Measurements from ENCODE around the gene EPOP. TPM values are rescaled to one million over a fixed set of nuclear protein-coding genes. Genes with fewer than 3 reads are reported as not detected.

The EPOP gene
- total and polyA plus RNA-seq, 4 donors: 0.32 to 1.9 (median 1.1) TPM

GRCh38 chr17:38685491-38685890 is 10.7 kb upstream of the EPOP start:
- 72% methylated on average over 12 of the region's 12 CpGs for WGBS
- DNase-seq (ENCODE audit: low spot score): no peak
- no peak overlapping the region for H3K9ac ChIP-seq (ENCODE audit: low read depth in 1 of 2, low read length in 2 of 2)
- no peaks in the 10 kb centered on the region for H3K9me3 ChIP-seq (ENCODE audit: control insufficient read depth in 4 of 4, low read length in 3 of 4)
- no peaks in the 10 kb centered on the region for H3K27me3 ChIP-seq (ENCODE audit: control insufficient read depth in 4 of 4, insufficient read depth in 4 of 4, low read length in 3 of 4)
- no peaks in the 10 kb centered on the region for H3K4me1 ChIP-seq (ENCODE audit: control insufficient read depth in 4 of 4, insufficient read depth in 4 of 4, low read length in 3 of 4)
- TF ChIP-seq EGR1 (IDR thresholded peaks at IDR 0.05; ENCODE audit: low read depth in 2 of 2) (no peak), RXRA (IDR thresholded peaks at IDR 0.05) (no peak), HNF4G (IDR thresholded peaks at IDR 0.05) (no peak), CTCF (IDR thresholded peaks at IDR 0.05; ENCODE audit: low read depth, low read length, missing input control) (no peak), RAD21 (IDR thresholded peaks at IDR 0.05) (no peak)
- TF ChIP-seq, protein P1, sequence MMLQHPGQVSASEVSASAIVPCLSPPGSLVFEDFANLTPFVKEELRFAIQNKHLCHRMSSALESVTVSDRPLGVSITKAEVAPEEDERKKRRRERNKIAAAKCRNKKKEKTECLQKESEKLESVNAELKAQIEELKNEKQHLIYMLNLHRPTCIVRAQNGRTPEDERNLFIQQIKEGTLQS (IDR thresholded peaks at IDR 0.05): no peak
- no peak overlapping the region for H3K27ac ChIP-seq (ENCODE audit: low read depth in 1 of 2, low read length in 2 of 2)
- H3K36me3 ChIP-seq (ENCODE audit: control insufficient read depth in 4 of 4, insufficient read depth in 3 of 4, low read depth in 1 of 4, low read length in 3 of 4): no peaks in the 10 kb centered on the region
- H3K4me3 ChIP-seq (ENCODE audit: low read depth in 1 of 3, low read length in 3 of 3): no peak overlapping the region

DNA sequence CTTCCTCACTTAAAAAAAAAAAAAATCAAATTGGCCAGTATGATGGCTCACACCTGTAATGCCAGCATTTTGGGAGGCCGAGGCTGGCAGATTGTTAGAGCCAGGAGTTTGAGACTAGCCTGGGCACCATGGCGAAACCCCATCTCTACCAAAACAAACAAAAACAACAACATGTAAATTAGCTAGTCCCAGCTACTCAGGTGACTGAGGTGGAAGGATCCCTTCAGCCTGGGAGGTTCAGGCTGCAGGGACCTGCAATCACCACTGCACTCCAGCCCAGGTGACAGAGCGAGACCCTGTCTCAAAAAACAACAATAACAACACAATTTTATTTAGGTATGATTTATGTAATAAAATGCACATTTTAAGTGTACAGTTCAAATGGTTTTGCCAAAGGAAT is 6.3 kb upstream of the EPOP start:
- Histone ChIP-seq H3K27me3 (ENCODE audit: control insufficient read depth in 4 of 4, insufficient read depth in 4 of 4, low read length in 3 of 4) (no peaks in the 10 kb centered on the region), H3K4me1 (ENCODE audit: control insufficient read depth in 4 of 4, insufficient read depth in 4 of 4, low read length in 3 of 4) (peaks cover 0 to 3% (median 0%) of the 10 kb centered on the region in 4 donors), H3K36me3 (ENCODE audit: control insufficient read depth in 4 of 4, insufficient read depth in 3 of 4, low read depth in 1 of 4, low read length in 3 of 4) (no peaks in the 10 kb centered on the region), H3K27ac (ENCODE audit: low read depth in 1 of 2, low read length in 2 of 2) (no peak overlapping the region), H3K4me3 (ENCODE audit: low read depth in 1 of 3, low read length in 3 of 3) (no peak overlapping the region), H3K9ac (ENCODE audit: low read depth in 1 of 2, low read length in 2 of 2) (no peak overlapping the region), H3K9me3 (ENCODE audit: control insufficient read depth in 4 of 4, low read length in 3 of 4) (no peaks in the 10 kb centered on the region)
- TF ChIP-seq FOXA2 (IDR thresholded peaks at IDR 0.05) (no peak), RXRA (IDR thresholded peaks at IDR 0.05) (no peak), HNF4A (conservative IDR thresholded peaks at IDR 0.05) (no peak), CTCF (IDR thresholded peaks at IDR 0.05; ENCODE audit: low read depth, low read length, missing input control) (no peak), EGR1 (IDR thresholded peaks at IDR 0.05; ENCODE audit: low read depth in 2 of 2) (no peak), YY1 (IDR thresholded peaks at IDR 0.05) (no peak), SP1 (IDR thresholded peaks at IDR 0.05) (no peak), JUND (IDR thresholded peaks at IDR 0.05) (no peak), FOXA1 (IDR thresholded peaks at IDR 0.05) (no peak)
- TF ChIP-seq, protein P2, sequence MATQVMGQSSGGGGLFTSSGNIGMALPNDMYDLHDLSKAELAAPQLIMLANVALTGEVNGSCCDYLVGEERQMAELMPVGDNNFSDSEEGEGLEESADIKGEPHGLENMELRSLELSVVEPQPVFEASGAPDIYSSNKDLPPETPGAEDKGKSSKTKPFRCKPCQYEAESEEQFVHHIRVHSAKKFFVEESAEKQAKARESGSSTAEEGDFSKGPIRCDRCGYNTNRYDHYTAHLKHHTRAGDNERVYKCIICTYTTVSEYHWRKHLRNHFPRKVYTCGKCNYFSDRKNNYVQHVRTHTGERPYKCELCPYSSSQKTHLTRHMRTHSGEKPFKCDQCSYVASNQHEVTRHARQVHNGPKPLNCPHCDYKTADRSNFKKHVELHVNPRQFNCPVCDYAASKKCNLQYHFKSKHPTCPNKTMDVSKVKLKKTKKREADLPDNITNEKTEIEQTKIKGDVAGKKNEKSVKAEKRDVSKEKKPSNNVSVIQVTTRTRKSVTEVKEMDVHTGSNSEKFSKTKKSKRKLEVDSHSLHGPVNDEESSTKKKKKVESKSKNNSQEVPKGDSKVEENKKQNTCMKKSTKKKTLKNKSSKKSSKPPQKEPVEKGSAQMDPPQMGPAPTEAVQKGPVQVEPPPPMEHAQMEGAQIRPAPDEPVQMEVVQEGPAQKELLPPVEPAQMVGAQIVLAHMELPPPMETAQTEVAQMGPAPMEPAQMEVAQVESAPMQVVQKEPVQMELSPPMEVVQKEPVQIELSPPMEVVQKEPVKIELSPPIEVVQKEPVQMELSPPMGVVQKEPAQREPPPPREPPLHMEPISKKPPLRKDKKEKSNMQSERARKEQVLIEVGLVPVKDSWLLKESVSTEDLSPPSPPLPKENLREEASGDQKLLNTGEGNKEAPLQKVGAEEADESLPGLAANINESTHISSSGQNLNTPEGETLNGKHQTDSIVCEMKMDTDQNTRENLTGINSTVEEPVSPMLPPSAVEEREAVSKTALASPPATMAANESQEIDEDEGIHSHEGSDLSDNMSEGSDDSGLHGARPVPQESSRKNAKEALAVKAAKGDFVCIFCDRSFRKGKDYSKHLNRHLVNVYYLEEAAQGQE (IDR thresholded peaks at IDR 0.05): no peak
- WGBS: 85% methylated on average over 3 of the region's 3 CpGs
- no peak for DNase-seq (ENCODE audit: low spot score)
